8988T (cell line): ENCODE results near the gene USP13.
"Not testable (repeated sequence)": the region's sequence is repeated elsewhere in the genome, so short reads cannot be mapped to it uniquely, and the experiment has no call there.

Experiments
- DNase-seq: peaks from one replicate; pipeline ENCODE4 v3.0.0; 2011

The USP13 gene, protein sequence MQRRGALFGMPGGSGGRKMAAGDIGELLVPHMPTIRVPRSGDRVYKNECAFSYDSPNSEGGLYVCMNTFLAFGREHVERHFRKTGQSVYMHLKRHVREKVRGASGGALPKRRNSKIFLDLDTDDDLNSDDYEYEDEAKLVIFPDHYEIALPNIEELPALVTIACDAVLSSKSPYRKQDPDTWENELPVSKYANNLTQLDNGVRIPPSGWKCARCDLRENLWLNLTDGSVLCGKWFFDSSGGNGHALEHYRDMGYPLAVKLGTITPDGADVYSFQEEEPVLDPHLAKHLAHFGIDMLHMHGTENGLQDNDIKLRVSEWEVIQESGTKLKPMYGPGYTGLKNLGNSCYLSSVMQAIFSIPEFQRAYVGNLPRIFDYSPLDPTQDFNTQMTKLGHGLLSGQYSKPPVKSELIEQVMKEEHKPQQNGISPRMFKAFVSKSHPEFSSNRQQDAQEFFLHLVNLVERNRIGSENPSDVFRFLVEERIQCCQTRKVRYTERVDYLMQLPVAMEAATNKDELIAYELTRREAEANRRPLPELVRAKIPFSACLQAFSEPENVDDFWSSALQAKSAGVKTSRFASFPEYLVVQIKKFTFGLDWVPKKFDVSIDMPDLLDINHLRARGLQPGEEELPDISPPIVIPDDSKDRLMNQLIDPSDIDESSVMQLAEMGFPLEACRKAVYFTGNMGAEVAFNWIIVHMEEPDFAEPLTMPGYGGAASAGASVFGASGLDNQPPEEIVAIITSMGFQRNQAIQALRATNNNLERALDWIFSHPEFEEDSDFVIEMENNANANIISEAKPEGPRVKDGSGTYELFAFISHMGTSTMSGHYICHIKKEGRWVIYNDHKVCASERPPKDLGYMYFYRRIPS

DNA sequence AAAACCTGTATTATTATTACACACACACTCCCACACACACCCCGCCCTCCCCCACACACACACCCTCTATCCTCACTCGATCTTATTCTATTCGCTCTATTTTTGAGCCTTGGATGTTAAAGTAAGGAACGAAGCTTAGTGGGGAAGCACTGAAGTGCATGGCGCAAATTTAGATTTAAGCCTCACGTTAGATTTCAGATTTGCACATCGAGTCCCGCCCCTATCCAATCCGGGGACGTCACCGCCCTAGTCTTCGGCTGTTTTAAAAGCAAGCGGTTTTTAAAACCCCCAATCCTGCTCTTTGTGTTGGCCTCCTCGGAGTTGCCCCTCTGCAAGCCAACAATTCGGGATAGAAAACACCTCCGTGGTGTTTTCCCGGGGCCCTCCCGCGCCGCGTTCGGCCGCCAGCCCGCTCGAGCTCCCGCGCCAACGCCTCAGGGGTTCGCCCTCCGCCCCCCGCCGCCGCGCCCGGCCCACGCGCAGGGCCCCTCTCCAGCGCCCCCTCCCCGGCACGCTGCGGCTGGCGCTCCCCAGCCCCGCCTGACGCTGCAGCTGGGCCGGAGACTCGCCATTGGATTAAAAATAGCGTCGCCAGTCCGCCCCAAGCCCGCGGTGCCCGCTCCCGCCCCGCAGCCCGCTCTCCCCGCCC, at the start of gene USP13:
TSS of gene USP13 (plus strand) at position 594 of the 649 bp plus-strand sequence. CDS start 186 bp downstream, outside the sequence.
- peak; percentile 72 for DNase-seq

DNA sequence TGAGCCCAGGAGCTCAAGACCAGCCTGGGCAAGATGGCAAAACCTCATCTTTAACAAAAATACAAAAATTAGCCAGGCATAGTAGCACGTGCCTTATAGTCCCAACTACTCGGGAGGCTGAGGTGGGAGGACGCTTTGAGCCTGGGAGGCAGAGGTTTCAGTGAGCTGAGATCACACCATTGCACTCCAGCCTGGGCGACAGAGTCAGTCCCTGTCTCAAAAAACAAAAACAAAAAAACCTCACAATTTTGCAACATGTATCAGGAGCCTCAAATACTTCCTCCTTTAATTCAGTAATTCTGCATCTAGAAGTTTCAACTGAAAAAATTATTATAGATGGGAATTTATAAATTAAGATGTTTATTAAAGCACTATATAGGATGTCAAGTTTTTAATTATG, 49.5 kb upstream of the USP13 start:
- no peak for DNase-seq

DNA sequence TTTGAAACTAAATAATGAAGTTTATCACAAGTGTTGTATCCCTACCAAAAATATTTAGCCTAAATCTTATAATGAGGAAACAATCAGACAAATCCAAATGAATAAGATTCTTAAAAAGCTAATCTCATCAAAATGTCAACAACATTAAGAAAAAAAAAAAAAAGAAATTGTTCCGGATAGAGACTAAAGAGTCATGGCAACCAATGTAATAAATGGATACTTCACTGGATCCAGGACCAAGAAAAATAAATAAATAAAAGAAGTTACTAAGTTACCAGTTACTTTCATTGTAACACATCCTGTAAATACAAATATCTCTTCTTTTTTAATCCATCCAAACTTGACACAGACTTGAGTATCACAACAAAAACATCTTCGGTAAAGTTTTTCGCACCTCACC, 49.0 kb upstream of the USP13 start:
- no peak for DNase-seq

DNA sequence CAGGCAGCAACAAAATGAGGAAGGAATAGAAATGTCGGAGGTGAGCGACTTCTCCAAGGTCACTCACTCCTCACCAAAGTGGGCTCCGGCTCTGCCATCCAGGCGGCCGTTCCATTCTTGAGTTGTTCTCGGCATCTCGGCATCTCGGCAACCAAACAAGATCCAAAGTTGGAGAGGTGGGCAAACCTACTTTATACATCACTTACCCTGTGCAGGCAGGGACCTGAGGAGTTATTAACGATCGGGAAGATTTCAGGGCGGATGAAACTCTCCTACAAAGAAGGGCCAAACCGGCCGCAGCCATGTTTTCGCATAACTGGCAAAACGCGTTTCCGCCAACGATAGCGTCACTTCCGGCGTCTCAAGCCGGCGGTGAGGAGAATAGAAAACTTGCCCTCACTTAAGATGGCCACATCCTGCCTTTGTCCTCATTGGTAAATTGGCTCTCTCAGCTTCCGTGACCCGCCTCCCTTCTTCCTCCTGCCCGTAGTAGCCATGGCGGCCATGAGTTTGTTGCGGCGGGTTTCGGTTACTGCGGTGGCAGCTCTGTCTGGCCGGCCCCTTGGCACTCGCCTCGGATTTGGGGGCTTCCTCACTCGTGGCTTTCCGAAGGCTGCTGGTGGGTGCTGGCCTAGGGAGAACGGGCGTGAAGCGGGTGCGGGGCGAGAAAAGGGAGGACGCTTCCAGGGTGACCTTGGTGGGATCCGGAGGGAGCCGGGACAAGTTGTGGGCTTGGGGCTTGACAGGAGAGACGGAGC, 48.3 kb upstream of the USP13 start, which contains the start of the genes MRPL47 and NDUFB5:
TSS of gene MRPL47 (minus strand) at position 318 of the 758 bp plus-strand sequence. CDS start at position 304, 14 bp downstream.
TSS of gene NDUFB5 (plus strand) at position 474 of the 758 bp plus-strand sequence. CDS start at position 496, 22 bp downstream.
- peak; percentile 65 for DNase-seq

DNA sequence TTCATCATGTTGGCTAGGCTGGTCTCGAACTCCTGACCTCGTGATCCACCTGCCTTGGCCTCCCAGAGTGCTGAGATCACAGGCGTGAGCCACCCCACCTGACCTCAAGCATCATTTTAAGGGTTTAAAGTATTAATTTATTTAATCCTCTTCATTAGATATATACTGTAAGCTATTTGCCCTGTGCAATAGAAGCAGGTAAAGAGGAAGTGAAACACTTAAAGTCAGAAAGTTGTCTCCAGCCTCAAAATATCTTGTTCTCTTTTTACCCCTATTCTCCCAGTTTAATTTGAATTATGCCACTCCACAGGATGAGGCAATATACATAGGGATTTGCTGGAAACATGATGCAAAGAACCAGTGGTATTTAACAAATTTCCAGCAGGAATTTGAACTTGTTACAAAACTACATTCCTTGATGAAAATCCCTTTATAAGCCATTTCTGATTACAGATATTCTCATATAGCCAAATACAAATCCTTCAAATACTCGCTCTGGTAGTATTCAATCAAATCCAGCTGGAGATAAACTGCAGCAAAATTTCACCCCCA, 46.2 kb upstream of the USP13 start:
- no peak for DNase-seq

DNA sequence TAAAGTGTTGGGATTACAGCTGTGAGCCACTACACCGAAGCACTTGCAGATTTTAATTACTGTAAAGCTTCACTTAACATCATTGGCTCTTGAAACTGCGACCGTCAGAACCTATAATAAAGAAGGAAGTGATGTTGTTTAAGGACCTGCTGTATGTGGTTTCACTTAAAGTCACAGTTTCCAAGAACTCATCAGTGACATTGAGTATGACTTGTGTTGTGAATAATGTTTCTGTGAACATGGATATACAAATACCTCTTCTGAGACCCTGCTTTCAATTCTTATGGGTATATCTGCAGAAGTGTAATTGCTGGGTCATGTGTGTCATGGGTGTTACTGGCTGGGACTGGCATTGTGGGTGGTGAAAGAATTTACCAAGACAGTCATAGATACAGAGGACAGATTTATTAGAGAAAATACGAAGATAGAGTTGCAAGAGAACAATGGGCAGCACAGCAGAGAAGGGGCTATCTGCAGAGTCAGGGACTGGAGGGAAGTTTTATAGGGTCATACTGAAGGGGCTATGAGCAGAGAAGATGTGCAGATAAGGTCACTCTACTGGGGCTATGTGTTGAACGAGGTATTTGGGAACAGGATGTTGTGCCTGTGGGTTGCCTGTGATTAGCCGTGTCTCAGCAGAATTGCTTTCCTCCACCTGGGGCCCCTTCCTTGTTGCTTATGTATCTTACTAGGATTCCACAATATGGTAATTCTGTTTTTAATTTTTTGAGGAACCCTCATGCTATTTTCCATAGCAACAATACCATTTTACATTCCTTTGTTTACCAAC, 43.7 kb upstream of the USP13 start:
- no peak for DNase-seq

DNA sequence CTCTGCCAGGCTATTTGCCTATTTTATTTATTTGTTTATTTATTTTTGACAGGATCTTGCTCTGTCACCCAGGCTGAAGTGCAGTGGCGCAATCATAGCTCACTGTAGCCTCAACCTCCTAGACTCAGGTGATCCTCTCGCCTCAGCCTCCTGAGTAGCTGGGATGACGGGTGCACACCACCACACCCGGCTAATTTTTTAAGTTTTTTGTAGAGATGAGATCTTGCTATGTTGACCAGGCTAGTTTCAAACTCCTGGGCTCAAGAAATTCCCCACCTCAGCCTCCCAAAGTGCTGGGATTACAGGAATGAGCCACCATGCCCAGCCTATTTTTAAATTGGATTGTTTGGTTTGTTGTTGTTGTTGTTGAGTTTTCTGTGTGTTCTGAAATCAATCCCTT, 42.8 kb upstream of the USP13 start:
- no peak for DNase-seq

DNA sequence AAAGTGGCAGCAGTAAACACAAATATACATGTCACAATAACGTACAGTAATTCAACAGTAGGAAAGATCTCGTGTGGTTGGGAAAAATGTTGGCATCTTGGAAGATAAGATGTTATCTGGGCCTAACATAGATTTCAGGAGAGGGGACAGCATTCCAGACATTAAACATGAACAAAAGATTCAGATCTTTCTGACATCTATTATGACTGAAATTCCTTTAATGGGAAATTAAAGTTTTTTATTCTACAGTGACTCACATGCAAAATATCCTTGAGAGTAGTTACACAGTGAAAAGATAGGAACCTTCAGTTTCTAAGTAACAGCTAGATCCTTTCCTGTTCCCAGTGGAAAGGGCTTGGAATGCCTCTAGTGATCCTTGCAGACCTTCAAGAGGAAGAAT, 39.0 kb upstream of the USP13 start:
- DNase-seq: no peak

DNA sequence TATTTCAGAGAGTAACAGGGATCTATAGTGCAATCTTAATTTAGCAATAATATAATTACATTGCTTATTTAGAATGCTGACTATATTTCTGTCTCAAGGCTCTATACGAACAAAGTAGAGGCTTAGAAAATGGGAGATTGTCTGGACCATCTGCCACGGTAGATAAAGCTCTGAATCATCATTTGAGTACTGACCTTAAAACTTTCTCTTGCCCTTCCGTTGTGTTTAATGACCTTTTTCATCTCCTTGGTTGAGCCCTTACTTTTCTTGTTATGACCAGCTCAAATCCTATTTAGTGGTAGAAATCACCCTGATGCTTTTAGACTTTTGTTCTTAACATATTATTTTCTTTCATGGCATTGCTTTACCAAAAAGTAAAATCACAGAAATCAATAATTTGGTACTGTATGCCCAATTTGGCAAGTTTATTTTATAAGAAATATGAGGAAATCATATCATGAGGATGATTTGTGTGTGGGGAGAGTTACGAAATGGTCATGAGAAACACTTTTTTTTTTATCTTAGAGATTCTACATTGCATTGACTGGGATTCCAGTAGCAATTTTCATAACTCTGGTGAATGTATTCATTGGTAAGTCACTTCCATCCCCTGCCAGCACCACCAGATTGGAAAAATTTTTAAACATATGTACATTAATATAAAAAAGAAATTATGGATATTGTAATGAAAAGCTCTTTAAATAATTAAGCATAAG, 37.2 kb upstream of the USP13 start:
- DNase-seq: no peak

DNA sequence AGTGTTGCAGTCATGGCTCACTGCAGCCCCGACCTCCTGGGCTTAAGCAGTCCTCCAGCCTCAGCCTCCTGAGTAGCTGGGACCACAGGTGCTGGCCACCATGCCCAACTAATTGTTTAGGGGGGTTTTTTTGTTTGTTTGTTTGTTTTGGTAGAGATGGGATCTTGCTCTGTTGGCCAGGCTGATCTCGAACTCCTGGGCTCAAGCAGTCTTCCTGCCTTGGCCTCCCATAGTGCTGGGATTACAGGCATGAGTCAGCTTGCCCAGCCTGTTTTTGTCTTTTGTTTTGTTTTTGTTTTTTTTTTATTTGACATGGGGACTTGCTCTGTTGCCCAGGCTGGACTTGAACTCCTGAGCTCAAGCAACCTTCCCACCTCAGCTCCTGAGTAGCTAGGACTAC, 30.8 kb upstream of the USP13 start:
- no peak for DNase-seq

DNA sequence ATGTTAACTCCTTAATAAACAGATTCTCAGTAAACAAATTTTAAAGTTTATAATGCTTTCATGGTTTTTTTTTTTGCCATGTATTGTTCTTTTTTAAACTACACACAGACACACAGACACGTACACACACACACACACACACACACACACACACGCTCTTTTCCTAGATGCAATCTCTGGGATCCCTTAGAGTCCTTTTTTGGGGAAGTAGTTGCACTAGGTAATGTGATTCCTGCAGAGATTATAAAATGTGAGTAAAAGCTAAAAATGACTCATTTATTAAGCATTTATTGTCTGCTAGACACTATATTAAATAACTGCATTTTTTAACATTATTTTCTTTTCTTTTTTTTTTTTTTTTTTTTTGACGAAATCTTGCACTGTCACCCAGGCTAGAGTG, 28.4 kb upstream of the USP13 start:
- no peak for DNase-seq

DNA sequence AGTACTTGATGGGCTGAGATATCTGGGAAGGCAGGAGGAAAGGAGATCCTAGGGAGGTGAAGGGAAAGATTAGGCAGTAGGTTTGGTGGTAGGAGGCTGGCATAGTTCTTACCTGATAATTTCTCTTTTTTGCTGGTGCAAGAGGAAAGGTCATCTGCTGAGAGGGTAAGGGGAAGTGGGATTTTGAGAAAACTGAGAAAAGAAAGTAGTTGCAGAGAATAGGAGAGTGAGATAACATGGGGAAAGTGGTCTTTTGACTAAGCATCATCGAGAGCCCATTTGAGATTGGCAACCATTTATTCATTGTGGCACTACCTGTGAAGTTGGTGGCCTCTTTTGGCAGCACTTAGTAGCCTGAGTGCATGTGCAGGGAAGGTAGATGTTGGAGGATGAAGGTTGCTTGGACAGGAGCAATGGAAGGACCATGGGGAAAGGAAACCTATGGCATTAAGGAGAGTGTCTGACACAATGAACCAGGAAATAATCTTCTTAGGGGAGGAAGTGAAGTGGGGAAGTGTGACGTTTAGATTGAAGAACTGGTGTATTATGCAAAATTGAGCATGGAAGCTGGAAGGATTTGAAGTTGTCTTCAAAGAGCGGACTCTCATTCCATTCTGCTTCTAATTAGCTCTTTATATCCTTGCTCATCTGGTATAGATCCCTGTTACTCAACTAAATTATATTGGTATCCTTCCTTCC, 21.9 kb upstream of the USP13 start:
- DNase-seq: no peak

DNA sequence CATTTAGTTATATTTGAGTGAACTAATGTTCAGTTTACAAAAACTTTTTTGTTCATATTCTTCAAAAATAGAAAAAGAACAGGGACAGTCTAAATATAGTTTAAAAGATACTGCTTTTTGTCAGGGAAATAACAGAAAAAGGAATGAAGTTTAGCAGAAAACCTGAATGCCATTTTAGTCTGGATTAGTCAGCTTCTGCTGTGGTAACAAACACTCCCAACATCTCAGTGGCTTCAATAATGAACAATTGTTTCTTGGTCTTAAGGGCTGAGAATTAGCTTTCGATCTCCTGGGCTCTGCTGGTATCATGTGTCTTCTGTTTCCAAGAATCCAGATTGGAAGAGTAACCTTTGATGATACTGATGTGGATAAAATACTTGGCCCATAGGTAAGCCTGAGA, 12.4 kb upstream of the USP13 start:
- DNase-seq: no peak

DNA sequence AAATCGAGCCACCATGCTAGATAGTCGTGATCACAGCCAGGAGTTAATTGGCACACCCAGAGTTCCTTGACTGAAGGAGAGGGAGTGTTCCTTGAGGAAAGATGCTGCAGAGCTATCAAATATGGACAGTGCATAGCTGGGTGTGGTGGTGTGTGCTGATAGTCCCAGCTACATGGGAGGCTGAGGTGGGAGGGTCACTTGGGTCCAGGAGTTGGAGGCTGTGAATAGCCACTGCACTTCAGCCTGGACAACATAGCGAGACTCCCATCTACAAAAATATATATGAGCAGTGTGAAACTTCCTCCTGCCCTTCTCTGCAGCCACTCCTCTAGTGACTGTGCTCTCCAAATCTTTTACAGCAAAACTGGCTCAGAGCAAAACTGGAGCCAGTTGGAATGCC, 10.0 kb upstream of the USP13 start:
- no peak for DNase-seq

DNA sequence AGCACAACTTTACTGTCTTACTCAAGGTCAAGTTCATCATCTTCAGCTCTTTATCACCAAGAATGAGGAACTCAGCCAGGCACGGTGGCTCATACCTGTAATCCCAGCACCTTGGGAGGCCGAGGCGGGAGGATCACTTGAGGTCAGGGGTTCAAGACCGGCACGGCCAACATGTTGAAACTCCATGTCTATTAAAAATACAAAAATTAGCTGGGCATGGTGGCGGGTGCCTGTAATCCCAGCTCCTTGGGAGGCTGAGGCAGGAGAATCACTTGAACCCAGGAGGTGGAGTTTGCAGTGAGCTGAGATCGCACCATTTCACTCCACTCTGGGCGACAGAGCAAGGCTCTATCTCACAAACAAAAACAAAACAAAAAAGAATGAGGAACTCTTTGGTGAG, 9.0 kb upstream of the USP13 start:
- not testable (repeated sequence) for DNase-seq

DNA sequence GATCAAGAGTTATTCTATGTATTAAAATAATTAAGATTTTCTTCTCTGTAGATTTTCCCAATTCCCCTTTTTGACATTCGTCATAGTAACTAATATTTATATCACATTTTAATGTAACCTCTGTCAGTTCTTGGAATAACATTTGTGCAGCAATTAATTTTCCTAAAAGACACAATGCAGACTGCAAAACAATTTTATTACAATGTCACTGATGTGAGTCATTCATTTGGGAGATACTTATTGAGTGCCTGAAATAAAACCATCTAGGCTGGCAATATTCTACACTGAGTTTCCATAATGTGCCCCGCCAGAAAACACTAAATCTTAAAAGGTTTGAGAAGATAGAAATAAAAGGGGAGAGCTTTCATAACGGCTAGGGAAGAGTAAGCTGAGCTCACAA, 6.7 kb upstream of the USP13 start:
- no peak for DNase-seq

DNA sequence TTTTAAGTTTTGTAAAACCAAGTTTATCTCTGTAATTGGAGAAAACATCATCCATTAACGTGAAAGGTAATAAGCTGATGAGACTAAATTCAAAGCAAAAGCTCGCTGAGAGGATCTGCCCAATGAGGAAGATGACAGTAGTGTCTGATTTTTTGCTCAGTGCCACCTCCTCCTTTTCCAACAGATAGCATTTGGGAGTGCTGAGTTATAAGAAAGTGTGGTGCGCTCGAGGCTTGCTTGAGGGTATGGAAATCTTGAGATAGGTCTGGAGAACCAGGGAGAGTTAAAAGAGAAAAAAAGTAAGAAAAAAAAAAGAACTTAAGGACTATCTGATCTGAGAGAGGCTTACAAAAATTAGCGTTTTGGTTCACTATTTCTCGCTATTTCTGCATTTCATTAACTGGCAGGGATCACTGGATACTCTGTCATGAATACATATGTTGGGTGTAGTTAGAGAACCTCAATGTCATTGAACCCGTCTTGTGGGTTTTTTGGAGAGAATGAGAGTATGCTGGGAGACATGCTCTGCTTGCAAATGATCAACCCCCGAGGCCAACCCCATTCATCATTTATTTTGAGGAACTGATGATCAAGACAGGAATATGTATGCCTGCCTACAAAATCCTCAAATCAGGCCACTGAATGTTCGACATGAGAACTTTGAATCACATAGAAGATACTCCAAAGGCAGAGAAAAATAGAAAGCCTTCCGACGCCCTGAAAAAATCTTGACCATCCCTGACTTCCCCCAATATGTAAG, 973 bp upstream of the USP13 start:
- DNase-seq: no peak

DNA sequence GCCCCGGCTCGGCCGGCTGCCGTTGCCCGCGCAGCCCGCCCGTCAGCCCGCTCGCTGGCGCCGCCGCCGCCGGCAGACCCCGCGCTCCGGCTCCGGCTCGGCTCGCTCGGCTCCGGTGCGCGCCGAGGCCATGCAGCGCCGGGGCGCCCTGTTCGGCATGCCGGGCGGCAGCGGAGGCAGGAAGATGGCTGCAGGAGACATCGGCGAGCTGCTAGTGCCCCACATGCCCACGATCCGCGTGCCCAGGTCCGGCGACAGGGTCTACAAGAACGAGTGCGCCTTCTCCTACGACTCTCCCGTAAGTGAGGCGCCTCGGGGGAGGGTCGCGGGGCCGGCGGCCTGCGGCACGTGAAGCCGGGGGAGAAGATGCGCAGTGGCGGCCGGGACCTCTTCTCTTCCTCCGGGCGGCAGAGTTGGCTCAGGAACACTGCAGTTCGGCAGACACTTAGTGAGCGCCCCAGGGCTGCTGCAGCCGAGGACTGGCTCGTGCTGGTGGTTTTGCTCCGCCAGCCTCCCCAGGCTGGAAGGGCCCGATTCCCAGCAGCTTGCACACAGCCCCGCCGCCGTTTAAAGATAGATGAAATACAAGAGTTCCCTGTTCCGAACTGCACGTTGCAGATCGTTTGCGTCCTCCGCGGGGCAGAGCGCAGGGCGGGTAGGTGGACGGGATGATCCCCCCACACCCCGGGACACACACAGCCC, 407 bp downstream of the USP13 start:
- DNase-seq: peak; percentile 56

DNA sequence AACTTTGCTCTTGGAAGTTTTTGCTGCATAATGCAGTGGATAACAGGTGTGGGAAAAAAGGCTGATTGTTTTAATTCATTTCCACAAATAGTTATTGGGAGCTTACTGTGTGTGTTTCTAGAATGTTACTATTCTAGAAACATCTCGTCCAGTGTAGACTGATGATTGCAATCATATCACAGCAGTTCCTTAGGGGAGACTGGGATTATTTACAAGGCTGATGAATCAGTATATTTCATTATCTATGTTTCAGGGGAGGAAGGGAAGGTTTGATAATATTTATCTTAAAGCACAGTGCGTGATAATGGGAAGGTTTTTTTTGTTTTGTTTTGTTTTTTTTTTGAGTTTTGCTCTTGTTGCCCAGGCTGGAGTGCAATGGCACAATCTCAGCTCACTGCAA, 2.4 kb downstream of the USP13 start:
- DNase-seq: no peak
